ENCODE measurements around the gene TYROBP.
"Not testable (repeated sequence)": the region's sequence is repeated elsewhere in the genome, so short reads cannot be mapped to it uniquely, and the experiment has no call there.

Gene TYROBP

DNA sequence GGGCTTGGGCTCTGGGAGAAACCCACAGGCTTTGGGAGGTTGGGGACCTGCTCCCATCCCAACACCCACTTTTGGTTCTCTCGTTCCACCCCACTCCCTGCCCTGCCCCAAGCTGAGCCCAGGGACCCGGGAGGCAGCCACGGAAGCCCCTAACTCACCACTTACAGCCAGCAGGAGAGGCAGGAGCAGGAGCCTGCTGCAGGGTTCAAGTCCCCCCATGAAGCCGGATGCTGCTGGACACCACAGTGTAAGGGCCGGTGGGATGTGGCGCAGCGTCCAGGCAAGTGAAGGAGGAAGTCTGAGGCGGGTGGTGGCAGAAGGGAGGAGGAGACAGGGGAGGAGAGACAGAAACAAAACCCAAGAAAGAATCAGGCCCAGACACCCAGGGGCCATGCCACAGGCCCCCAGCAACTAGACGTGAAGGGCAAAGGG is at the start of gene TYROBP:
TSS of gene TYROBP (minus strand) at position 286 of the 432 bp plus-strand sequence. CDS start at position 219, 67 bp downstream.
- DNase-seq (ENCODE audit: low read depth in 3 of 3): no peak

DNA sequence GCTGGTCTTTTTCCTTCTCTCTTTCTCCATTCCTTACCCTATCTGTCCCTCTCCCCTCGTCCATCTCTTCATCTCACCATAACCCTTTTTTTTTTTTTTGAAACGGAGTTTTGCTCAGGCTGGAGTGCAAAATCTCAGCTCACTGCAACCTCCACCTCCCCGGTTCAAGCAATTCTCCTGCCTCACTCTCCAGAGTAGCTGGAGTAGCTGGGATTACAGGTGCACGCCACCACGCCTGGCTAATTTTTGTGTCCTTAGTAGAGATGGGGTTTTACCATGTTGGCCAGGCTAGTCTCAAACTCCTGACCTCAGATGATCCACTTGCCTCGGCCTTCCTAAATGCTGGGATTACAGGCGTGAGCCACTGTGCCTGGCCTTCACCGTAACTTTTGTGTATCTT is 49.3 kb upstream of the TYROBP start:
- DNase-seq (ENCODE audit: low read depth in 3 of 3): not testable (repeated sequence)

DNA sequence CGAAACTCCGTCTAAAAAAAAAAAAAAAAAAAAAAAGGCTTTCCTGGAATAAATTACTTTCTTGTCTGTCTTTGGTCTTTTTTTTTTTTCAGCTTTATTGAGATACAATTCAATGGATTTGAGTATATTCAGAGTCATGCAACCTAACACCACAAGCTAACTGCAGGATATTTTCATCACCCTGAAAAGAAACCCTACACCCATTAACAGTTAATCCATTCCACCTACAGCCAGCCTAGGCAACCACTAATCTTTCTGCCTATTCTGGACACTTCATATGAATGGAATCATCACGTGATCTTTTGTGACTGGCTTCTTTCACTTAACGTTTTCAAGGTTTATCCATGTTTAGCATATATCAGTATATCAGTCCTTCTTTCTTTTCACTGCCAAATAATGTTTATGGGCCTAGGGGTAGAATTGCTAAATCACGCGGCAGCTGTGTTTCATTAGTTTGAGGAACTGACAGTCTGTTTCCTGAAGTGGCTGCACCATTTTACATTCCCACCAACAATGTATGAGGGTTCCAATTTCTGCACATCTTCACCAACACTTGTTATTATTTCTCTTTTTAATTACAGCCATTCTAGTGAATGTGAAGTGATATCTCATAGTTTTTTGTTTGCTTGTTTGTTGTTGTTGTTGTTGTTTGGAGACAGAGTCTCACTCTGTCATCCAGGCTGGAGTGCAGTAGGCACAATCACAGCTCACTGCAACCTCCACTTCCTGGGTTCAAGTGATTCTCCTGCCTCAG is 48.0 kb upstream of the TYROBP start:
- DNase-seq (ENCODE audit: low read depth in 3 of 3): no peak

DNA sequence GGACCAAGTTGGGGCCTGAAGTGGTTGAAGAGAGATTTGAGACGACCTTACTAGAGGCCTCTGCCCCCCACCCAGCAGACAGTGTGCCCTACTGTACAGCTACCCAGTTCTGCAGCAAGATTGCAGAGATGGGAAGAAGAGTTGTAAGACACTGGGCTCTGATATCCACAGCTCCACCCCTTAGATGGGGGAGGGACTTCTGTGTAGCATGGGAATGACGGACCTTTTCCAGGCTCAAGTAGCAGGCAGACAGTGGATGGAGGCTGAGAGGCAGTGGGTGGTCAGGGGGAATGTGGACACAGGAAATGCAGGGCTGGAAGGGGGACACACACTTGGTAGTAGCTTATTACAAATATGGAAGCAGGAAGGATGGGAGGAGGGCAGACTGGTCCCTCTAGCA is 41.0 kb upstream of the TYROBP start:
- no peak for DNase-seq (ENCODE audit: low read depth in 3 of 3)

DNA sequence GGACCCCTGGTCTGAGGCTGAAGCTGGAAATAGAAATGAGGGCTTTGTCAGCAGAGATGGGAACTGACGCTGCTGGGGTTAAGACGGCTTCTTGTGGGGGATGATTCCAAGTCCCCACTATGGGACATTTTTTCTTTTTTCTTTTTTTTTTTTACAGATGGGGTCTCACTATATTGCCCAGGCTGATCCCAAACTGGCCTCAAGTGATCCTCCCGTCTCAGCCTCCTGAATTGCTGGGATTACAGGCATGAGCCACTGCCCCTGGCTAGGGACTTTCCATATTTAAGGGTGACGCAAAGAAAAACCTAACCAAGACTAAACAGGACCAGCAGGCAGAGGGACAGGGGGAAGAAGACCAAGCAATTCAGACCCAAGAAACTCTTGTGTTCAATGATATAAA is 38.1 kb upstream of the TYROBP start:
- DNase-seq (ENCODE audit: low read depth in 3 of 3): no peak

DNA sequence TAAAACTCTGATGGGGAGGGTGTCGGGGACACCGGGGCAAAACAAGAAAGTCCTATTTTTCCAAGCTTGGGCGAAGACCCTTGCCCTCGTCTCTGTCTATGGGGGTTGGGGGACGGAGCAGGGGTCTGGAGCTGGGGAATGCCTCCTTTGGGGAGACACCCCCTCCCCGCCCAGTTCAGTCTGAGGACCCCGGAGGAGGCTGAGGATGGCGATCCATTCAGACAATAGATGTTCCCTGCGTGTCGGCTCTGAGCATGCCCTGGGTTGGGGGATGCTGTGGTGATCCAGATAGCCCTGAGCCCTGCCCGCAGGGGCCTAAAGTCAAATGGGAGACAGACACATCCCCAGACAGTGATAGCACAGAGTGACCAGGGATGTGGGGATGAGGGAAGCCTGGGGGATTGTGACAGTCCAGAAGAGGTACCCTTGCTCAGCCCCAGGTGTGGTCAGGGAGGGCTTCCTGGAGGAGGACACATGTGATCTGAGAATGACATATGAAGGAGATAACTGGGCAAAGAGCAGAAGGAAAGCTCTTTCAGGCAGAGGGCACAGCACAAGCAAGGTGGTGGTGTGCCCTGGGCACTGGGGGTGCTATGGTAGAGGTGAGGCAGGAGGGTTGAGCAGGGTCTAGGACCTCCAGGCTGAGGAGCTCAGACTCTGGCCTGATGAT is 37.2 kb upstream of the TYROBP start:
- no peak for DNase-seq (ENCODE audit: low read depth in 3 of 3)

DNA sequence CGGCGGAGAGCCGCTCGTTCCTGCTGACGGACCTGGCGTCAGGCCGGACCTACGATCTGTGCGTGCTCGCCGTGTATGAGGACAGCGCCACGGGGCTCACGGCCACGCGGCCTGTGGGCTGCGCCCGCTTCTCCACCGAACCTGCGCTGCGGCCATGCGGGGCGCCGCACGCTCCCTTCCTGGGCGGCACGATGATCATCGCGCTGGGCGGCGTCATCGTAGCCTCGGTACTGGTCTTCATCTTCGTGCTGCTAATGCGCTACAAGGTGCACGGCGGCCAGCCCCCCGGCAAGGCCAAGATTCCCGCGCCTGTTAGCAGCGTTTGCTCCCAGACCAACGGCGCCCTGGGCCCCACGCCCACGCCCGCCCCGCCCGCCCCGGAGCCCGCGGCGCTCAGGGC is 36.5 kb upstream of the TYROBP start:
- no peak for DNase-seq (ENCODE audit: low read depth in 3 of 3)

DNA sequence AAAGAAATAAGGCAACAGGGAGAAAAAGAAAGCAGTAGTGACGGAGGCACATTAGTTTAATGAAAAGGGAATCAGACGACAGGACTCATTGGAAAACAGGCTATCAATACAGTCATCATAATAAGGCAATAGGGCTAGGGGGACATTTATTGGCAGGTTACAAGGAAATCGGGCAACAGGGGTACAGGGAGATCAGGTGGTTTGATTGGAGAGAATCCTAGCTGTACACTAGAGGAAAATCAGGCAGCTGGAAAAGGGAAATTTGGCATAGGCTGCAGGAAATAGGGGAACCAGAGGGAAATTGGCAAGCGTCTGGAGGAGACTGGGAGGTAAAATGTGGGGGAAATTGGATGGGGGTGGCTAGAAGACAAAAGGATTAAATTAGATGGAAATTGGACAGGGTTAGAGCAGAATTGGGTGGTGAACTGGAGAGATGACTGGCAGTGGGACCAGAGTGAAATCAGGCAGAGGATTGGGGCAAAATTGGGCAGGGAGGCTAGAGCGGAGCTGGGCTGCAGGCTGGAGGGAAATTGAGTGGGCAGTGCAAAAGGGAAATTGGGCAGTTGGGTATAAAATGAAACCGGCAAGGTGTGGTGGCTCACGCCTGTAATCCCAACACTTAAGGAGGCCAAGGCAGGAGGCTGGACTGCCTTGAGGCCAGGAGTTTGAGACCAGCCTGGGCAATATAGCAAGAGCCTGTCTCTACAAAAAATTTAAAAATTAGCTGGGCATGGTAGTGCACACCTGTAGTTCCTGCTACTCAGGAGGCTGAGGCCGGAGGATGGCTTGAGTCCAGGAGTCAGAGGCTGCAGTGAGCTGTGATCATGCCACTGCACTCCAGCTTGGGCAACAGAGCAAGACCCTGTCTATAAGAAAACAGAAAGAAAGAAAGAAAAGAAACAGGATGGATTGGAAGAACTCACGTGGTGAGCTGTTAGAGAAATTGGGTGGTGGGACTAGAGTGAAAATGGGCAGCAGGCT is 35.5 kb upstream of the TYROBP start:
- no peak for DNase-seq (ENCODE audit: low read depth in 3 of 3)

DNA sequence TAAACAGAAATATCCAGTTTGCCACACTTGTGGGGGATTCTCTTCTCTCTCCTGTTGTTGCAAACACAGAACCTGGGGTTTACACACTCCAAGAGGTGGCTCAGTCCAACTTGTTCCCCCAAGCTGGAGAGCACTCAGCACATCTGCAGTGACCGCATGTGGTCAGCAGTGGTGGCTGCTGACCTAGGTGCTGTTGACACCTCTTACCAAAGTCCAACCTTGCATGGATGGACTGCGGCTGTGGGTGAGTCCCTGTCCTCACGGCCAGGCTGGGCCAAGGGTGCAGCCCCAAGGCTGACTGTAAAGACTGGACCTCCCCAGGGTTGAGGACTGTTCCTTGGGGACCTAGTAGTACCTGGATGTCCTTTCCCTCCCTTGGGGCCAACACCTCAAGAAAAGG is 34.1 kb upstream of the TYROBP start:
- DNase-seq (ENCODE audit: low read depth in 3 of 3): no peak

DNA sequence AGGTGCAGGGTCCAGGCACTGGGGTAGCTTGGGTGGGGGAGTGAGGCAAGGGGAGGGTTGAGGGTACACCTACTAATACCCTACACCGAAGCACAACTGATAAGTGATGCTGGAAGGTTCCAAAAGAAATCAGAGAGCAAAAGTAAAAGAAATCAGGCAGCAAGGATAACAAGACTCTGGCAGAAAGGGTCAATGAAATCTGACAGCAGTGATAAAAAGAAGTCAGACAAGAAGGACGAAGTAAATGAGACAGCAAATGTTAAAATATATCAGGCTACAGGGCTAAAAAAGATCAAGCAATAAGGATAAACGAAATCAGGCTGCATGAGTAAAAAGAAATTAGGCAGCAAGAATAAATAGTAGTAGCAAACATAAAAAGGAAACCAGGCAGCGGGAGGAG is 32.7 kb upstream of the TYROBP start:
- DNase-seq (ENCODE audit: low read depth in 3 of 3): no peak

DNA sequence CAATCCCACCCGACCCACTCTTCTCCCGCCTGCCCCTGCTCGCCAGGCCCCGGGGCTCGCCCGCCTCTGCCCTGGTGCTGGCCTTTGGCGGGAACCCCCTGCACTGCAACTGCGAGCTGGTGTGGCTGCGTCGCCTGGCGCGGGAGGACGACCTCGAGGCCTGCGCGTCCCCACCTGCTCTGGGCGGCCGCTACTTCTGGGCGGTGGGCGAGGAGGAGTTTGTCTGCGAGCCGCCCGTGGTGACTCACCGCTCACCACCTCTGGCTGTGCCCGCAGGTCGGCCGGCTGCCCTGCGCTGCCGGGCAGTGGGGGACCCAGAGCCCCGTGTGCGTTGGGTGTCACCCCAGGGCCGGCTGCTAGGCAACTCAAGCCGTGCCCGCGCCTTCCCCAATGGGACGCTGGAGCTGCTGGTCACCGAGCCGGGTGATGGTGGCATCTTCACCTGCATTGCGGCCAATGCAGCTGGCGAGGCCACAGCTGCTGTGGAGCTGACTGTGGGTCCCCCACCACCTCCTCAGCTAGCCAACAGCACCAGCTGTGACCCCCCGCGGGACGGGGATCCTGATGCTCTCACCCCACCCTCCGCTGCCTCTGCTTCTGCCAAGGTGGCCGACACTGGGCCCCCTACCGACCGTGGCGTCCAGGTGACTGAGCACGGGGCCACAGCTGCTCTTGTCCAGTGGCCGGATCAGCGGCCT is 32.1 kb upstream of the TYROBP start:
- no peak for DNase-seq (ENCODE audit: low read depth in 3 of 3)

DNA sequence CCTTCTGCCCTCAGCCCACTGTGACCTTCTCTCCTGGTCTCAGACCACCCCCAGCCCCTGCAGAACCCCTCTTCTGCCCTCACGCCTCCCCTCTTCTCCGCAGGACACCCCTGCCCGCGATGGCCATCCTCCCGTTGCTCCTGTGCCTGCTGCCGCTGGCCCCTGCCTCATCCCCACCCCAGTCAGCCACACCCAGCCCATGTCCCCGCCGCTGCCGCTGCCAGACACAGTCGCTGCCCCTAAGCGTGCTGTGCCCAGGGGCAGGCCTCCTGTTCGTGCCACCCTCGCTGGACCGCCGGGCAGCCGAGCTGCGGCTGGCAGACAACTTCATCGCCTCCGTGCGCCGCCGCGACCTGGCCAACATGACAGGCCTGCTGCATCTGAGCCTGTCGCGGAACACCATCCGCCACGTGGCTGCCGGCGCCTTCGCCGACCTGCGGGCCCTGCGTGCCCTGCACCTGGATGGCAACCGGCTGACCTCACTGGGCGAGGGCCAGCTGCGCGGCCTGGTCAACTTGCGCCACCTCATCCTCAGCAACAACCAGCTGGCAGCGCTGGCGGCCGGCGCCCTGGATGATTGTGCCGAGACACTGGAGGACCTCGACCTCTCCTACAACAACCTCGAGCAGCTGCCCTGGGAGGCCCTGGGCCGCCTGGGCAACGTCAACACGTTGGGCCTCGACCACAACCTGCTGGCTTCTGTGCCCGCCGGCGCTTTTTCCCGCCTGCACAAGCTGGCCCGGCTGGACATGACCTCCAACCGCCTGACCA is 31.4 kb upstream of the TYROBP start:
- no peak for DNase-seq (ENCODE audit: low read depth in 3 of 3)

DNA sequence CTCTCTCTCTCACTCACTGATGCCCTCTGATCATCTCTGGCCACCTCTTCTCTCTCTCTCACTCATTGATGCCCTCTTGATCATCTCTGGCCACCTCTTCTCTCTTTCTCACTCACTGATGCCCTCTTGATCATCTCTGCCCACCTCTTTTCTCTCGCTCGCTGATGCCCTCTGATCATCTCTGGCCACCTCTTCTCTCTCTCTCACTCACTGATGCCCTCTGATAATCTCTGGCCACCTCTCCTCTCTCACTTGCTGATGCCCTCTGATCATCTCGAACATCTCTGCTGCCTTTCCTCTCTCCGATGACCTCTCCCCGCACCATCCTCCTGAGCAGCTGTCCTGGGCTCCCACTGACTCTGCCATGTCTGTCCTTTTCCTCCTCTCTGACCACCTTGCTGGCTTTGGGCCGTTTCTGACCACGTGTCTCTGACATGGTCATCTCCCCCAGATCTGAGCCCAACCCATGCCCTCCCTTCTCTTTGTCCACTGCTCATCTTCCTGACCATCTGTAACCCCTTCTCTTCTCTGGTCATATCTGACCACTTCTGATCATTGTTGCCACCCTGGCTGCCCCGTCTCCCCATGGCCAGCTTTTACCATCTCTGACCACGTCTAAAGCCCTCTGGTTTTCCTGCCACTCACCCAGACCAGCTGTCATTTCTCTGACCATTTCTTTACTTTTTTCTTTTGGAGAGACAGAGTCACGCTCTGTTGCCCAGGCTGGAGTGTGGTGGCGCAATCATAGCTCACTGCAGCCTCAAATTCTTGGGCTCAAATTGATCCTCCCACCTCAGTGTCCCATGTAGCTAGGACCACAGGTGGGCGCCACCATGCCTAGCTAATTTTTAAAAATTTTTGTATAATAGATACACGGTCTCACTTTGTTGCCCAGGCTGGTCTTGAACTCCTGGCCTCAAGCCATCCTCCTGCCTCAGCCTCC is 30.5 kb upstream of the TYROBP start:
- no peak for DNase-seq (ENCODE audit: low read depth in 3 of 3)

DNA sequence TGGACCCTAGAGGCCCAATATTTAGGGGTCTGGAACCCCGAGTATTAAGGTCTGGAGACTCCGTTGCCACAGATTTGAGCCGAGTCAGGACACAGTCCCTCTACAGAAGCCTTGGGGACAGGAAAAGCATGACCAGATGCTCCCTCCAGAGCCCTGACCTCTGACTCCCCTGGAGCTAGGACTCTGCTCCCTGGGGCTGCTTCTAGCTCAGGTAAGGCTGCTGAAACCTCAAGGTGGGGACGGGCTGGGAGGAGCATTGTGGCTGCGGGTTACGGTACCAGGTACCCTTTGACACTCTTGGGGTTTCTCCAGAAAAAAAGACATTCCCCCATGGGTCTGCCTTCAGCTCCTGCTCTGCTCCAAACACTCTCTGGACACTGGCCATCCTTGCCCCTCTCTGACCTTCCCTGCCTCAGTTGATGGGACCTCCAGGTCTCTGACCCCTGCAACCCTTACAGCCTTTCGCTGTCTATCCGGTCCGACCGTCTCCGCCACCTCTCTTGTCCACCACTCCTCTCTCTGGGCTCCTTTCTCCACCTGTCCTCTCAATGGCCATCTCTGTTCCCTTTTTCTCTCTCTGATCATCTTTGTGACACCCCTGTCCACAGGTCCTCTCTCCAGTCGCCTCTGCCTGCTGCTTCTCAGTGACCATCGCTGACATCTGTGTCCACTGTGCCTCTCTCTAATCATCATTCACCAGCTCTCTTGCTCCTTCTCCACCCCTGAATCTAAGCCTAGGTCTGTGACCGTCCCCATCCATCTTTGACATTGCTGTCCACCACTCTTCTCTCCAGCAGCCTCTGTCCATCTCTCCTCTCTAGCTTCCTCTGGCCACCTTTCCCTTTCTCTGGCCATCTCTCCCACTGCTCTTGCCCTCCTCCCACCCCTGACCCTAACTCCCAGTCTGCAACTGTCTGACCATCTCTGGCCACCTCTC is 29.5 kb upstream of the TYROBP start:
- DNase-seq (ENCODE audit: low read depth in 3 of 3): no peak

DNA sequence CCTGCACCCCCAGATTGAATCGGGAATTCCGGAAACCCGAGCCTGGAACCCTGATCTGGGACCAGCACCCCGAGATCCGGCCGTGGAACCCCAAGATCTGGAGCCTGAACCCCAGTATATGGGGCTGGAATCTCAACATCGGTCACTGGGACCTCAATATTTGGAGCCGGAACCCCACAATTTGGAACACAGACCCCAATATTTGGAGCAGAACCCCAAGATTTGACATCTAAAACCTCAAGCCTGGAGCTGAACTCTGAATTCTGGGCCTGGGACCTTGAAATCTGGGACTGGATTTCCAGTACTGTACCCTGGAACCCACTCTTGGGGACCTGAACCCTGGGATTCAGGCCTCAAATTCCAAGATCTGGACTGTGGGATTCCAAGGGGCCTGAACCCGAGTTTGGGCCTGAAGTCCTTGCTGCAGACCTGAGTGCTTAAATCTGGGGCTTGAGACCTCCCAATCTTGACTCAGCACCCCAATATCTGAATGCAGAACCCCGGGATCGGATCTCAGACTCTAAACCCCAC is 28.7 kb upstream of the TYROBP start:
- DNase-seq (ENCODE audit: low read depth in 3 of 3): no peak

DNA sequence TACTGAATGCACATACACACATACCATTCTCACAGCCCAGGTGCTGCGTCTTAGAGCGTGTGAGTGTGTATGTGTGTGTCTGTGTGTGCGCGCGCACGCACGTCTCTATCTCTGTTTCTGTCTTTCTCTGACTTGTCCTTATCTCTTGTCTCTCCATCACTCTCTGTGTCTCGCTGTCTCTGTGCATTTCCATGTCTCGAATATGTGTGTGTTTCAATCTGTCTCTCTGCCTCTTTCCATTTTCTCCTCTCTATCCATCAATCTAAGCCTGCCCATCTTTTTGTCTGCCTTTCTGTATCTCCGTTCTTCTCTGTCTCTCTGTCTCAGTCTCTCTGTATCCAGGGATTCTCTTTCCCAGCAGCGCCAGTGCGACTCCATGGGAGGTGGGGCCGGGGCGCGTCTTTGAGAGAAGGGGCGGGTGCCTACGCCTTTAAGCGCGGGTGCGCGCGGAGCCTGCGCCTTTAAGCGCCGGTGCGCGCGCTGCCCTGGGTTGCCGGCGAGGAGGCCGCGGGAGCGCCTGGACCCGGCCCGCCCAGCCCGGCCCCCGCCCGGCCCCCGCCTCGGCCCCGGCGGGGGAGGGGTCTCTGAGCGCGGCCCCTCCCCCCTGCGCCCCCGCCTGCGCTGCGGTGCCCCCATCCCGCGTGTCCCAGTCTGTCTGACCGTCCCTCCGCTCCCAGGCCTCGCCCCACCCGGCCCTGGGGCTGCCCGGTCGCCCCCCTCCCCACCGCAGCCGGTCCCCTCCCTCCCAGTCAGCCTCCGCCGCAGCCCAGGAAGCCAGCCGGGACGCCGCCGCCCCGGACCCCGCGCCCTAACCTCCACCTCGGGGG is 28.0 kb upstream of the TYROBP start, which contains the start of gene LRFN3:
TSS of gene LRFN3 (plus strand) at position 464 of the 827 bp plus-strand sequence. CDS start 3,052 bp downstream, outside the sequence.
- DNase-seq (ENCODE audit: low read depth in 3 of 3): peak; percentile 34 to 47 (median 43)

DNA sequence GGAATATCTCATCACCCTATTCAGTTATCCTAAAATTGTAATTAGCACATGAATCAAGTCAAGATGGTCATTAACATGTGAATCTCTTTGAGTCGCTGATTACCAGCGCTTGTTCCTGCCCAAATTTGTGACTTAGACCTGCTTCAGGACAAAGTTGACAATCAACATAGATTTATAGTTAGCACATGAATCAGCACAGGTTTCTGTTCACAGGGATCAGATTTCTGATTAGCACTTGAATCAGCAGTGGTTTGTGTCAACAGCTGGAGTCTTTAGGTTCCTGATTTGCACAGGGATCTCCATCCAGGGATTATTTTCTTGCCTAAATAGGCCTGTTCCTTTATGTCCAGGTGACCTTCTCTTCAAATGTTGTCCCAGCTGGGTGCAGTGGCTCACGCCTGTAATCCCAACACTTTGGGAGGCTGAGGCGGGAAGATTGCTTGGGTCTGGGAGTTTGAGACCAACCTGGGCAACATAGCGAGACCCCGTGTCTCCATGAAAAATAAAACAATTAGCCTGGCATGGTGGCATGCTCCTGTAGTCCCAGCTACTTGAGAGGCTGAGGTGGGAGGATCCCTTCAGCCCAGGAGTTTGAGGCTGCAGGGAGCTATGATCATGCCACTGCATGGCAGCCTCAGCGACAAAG is 24.3 kb upstream of the TYROBP start:
- no peak for DNase-seq (ENCODE audit: low read depth in 3 of 3)

Measured in stimulated activated CD4-positive, alpha-beta T cell treated with anti-CD3 and anti-CD28 coated beads, TNF-alpha, amount 100 ng/mL, for 4 hours (primary cell).